ENCODE results near the gene AADACL4. TPM values are rescaled to one million over a fixed set of nuclear protein-coding genes. Genes with fewer than 3 reads are reported as not detected.
A peak's percentile ranks its signal among the peaks of the same experiment; 100 is the strongest.

The AADACL4 gene
- total and polyA plus RNA-seq, 10 of the 15 experiments (the other 5 are each of a cell fraction or from before 2014, with no cell fraction given), result not detected

DNA sequence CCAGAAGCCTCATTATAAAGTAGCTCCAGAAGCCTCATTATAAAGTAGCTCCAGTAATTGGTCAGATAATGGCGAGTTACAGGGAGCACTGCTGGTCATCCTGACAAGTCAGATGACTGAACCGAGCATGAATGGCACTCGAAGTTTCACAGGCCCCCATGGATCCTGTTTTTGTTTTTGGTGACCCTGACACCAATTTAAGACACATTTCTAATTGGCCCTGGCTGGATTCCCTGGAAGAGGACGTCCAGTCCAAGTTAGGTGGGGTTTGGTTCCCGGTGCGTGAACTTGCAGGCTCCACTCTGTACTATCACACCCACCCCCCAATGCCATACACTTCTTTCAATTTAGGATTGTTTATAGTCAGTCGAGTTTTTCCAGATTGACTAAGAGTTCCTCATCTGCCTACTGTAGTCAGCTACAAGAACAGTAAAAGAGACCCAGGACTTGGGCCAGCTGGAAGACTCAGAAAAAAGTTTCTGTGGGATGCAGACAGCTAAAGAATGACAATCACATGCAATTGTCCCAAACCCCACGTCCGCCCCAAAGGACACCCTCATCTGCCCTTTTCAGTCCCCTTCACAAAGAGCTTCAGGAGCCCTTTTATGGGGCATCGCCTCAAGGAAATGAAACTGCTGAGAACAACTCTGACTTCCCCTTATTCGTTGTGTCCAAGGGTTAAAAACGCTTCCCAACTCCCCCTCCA lies 28.6 kb upstream of the AADACL4 start:
- Histone ChIP-seq H3K4me2 (ENCODE audit: control insufficient read depth, insufficient read depth) (no peak overlapping the region), H3K4me1 (ENCODE audit: control insufficient read depth, insufficient read depth, low read length) (peaks cover 14% of the 10 kb centered on the region), H3K9ac (ENCODE audit: control insufficient read depth, insufficient read depth, low read length) (no peak overlapping the region), H3K4me3 (no peak overlapping the region), H3K27me3 (replicated peaks in 1 of 2; ENCODE audit: control insufficient read depth in 2 of 2, insufficient read depth in 2 of 2, low read length in 1 of 2) (peaks cover 4 to 13% of the 10 kb centered on the region in 2 experiments), H4K20me1 (ENCODE audit: control insufficient read depth, insufficient read depth) (no peaks in the 10 kb centered on the region; the same call in none of the 2 replicates), H3K9me3 (replicated peaks; ENCODE audit: control insufficient read depth, insufficient read depth, low read length) (no peaks in the 10 kb centered on the region), H2AFZ (ENCODE audit: control insufficient read depth, low read depth, low read length) (no peak overlapping the region), H3K79me2 (ENCODE audit: control insufficient read depth, insufficient read depth, low read length) (no peaks in the 10 kb centered on the region), H3K27ac (ENCODE audit: control insufficient read depth, insufficient read depth) (no peak overlapping the region), H3K36me3 (ENCODE audit: control insufficient read depth in 2 of 2, insufficient read depth in 2 of 2, low read length in 1 of 2) (no peaks in the 10 kb centered on the region)
- DNase-seq (ENCODE audit: low read depth, low spot score), result no peak
- no TSS peak for BruUV-seq (replicated peaks)
- FAIRE-seq, result no peak
- ChIA-PET SMC1A (ENCODE audit: uncharacterized antibody, unreplicated experiment) (interaction anchor here (0.9 to 4.9 kb wide), 6 partner anchors 13 to 343 kb away, joined by 3 to 49 read pairs (median 4); no protein-coding TSS in a partner anchor), RAD21 (ENCODE audit: unreplicated experiment) (interaction anchor here (1.1 to 2.0 kb wide), 3 partner anchors 14 to 271 kb away, joined by 3 to 9 read pairs (median 5); no protein-coding TSS in a partner anchor), CTCF (interaction anchor here (0.6 to 3.3 kb wide), 4 partner anchors 9 to 301 kb away, joined by 3 to 15 read pairs (median 10); no protein-coding TSS in a partner anchor), POLR2A (interaction anchor here (0.6 to 2.1 kb wide), 4 partner anchors 14 to 698 kb away, joined by 3 to 9 read pairs (median 4); no protein-coding TSS in a partner anchor)
- WGBS (ENCODE audit: insufficient coverage, insufficient replicate concordance, low lambda C conversion rate, missing lambda C conversion rate), result 25% methylated on average over 12 of the region's 12 CpGs
- intact Hi-C loops (cut with micrococcal nuclease; ENCODE audit: unreplicated experiment) (no loop called here), in situ Hi-C loops (cut with MboI) (loop anchor here (5.0 kb wide), 2 partner anchors 303 to 343 kb away; no protein-coding TSS in a partner anchor)
- no peak for ATAC-seq
- TF ChIP-seq DPF2 (IDR thresholded peaks at IDR 0.05) (no peak), SPI1 (IDR thresholded peaks at IDR 0.05; ENCODE audit: borderline replicate concordance, insufficient read depth, low read depth, low read length) (peak; percentile 64; the same call in 1 of the 2 replicates), MYB (IDR thresholded peaks at IDR 0.05; ENCODE audit: borderline replicate concordance, low read depth, low read length) (no peak), RCOR1 (conservative IDR thresholded peaks at IDR 0.05; ENCODE audit: low read depth, low read length) (no peak), TCF3 (IDR thresholded peaks at IDR 0.05; ENCODE audit: borderline replicate concordance, insufficient read depth, low read depth, low read length) (no peak), CEBPB (IDR thresholded peaks at IDR 0.05; ENCODE audit: borderline replicate concordance in 1 of 2, low read depth in 2 of 2, low read length in 2 of 2) (no peak)

Data from GM12878 (cell line).